ENCODE data around the gene CASP1.
"Not testable (repeated sequence)": the region's sequence is repeated elsewhere in the genome, so short reads cannot be mapped to it uniquely, and the experiment has no call there.

Gene CASP1

DNA sequence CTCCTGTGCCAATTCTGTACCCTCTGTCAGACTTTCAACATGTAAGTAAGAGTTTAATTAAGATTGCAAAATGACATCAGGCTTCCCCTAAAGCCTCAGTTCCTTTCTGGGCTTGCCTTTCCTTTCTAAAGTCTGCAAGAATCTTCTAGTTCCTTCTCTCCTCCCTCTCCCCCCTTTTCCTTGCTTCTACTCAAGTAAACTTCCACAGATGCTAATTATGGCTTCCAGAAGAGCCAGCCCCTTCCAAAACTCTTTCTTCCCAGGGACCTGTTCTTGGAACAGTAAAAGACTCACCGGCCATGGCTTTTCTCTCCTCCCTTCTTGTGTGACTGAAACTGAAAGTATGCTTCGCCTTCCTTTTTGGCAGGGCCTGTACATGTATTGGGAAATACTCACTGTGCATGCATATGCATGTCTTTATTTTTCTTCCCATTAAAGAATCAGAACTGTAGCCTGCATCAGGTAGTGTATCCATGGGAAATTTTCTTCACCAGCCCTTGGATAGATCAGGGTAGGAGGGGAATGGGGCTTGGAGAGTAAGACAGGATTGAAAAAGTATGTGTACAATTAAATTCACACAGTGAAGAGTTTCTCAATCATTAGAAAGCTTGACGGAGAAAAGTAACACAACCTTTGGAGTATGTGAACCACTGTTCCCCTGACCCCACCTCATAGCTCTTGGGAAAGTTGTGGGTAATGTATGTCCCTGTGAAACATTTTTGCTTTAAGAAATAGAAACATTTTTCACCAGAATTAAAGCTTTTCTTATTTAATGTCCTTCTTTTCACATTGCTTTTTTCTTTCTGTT is at the start of gene CASP1:
TSS of gene CASP1 (minus strand) at position 332 of the 808 bp plus-strand sequence. CDS start at position 301, 31 bp downstream.
- H3K4me2 ChIP-seq (ENCODE audit: low read depth, low read length) = peak within 1 kb of the TSS; percentile 86
- peak within 1 kb of the TSS; percentile 61 for H3K4me3 ChIP-seq (ENCODE audit: low read length)

DNA sequence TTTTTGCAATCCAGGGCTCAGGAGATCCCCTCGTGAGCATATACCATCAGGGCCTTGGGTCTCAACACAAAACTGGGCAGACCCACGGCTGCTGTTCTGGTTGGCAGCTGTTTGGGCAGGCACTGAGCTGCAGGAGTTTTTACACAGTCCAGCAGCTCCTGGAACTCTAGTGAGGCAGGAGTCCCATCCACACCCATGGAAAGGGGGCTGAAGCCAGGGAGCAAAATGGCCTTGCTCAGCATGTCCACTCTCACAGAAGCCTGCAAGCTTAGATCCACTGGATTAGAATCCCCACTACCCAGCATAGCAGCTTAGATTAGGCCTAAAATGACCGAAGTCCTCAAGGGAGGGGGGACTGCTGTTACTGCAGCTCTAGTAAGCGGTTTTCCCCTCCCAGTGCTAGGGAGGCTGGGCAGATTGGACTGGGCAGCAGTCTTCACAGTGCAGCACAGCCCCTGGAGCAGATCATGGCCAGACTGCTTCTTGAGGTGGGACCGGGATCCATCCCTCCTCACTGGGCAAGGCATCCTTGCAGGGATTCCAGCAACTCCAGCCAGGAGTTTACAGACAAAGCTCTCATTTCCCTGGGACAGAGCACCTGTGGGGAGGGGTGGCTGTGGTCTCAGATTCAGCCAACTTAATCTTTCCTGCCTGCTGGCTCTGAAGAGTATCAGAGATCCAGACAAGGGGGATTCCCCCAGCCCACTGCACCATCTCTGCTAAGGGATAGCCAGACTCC is 46.6 kb upstream of the CASP1 start:
- Histone ChIP-seq H3K9me3 (replicated peaks; ENCODE audit: insufficient read depth, low read length) (no peaks in the 10 kb centered on the region), H3K4me2 (ENCODE audit: low read depth, low read length) (no peak overlapping the region), H3K79me2 (ENCODE audit: low read length) (no peaks in the 10 kb centered on the region), H3K27ac (ENCODE audit: low read length) (no peak overlapping the region), H2AFZ (ENCODE audit: low read length) (no peak overlapping the region), H4K20me1 (ENCODE audit: insufficient read depth, low read length) (no peaks in the 10 kb centered on the region), H3K4me1 (ENCODE audit: low read length) (no peaks in the 10 kb centered on the region), H3K27me3 (replicated peaks; ENCODE audit: insufficient read depth, low read length) (no peaks in the 10 kb centered on the region), H3K9me2 (replicated peaks; ENCODE audit: insufficient read depth, low read length) (no peaks in the 10 kb centered on the region), H3K36me3 (replicated peaks; ENCODE audit: insufficient read depth, low read length) (no peaks in the 10 kb centered on the region), H3K9ac (ENCODE audit: low read length) (no peak overlapping the region), H3K4me3 (ENCODE audit: low read length) (no peak overlapping the region), H3F3A (ENCODE audit: insufficient read depth, low read length) (no peaks in the 10 kb centered on the region)
- no peak for DNase-seq
- TF ChIP-seq EZH2phosphoT487 (IDR thresholded peaks at IDR 0.05; ENCODE audit: low read length) (no peak), EZH2 (optimal IDR thresholded peaks at IDR 0.05; ENCODE audit: low read depth, low read length) (no peak)
- TF ChIP-seq, protein P1, sequence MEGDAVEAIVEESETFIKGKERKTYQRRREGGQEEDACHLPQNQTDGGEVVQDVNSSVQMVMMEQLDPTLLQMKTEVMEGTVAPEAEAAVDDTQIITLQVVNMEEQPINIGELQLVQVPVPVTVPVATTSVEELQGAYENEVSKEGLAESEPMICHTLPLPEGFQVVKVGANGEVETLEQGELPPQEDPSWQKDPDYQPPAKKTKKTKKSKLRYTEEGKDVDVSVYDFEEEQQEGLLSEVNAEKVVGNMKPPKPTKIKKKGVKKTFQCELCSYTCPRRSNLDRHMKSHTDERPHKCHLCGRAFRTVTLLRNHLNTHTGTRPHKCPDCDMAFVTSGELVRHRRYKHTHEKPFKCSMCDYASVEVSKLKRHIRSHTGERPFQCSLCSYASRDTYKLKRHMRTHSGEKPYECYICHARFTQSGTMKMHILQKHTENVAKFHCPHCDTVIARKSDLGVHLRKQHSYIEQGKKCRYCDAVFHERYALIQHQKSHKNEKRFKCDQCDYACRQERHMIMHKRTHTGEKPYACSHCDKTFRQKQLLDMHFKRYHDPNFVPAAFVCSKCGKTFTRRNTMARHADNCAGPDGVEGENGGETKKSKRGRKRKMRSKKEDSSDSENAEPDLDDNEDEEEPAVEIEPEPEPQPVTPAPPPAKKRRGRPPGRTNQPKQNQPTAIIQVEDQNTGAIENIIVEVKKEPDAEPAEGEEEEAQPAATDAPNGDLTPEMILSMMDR (IDR thresholded peaks at IDR 0.05; ENCODE audit: low read length) = no peak

More for the DNA sequence above, at the start of gene CASP1:
- H3K36me3 ChIP-seq (replicated peaks; ENCODE audit: insufficient read depth, low read length) = no peaks in the 10 kb centered on the region
- H3K9me3 ChIP-seq (replicated peaks; ENCODE audit: insufficient read depth, low read length) = no peaks in the 10 kb centered on the region
- peak within 1 kb of the TSS; percentile 58; the same call in 1 of the 2 replicates for H3K9ac ChIP-seq (ENCODE audit: low read length)
- H3K27me3 ChIP-seq (replicated peaks; ENCODE audit: insufficient read depth, low read length) = no peaks in the 10 kb centered on the region
- TF ChIP-seq, protein P1 (IDR thresholded peaks at IDR 0.05; ENCODE audit: low read length) = no peak
- TF ChIP-seq EZH2phosphoT487 (IDR thresholded peaks at IDR 0.05; ENCODE audit: low read length) = no peak
- no peak for TF ChIP-seq EZH2 (optimal IDR thresholded peaks at IDR 0.05; ENCODE audit: low read depth, low read length)
- no peaks in the 10 kb centered on the region for H4K20me1 ChIP-seq (ENCODE audit: insufficient read depth, low read length)
- peak within 1 kb of the TSS; percentile 31; the same call in 1 of the 2 replicates for H3K27ac ChIP-seq (ENCODE audit: low read length)
- H2AFZ ChIP-seq (ENCODE audit: low read length) = peak within 1 kb of the TSS; percentile 81
- peaks cover 3% of the 10 kb centered on the region; the same call in 1 of the 2 replicates for H3F3A ChIP-seq (ENCODE audit: insufficient read depth, low read length)
- H3K79me2 ChIP-seq (ENCODE audit: low read length) = peaks cover 8% of the 10 kb centered on the region; the same call in 1 of the 2 replicates
- H3K9me2 ChIP-seq (replicated peaks; ENCODE audit: insufficient read depth, low read length) = no peaks in the 10 kb centered on the region
- peak; percentile 69 for DNase-seq
- peaks cover 14% of the 10 kb centered on the region; the same call in 1 of the 2 replicates for H3K4me1 ChIP-seq (ENCODE audit: low read length)

DNA sequence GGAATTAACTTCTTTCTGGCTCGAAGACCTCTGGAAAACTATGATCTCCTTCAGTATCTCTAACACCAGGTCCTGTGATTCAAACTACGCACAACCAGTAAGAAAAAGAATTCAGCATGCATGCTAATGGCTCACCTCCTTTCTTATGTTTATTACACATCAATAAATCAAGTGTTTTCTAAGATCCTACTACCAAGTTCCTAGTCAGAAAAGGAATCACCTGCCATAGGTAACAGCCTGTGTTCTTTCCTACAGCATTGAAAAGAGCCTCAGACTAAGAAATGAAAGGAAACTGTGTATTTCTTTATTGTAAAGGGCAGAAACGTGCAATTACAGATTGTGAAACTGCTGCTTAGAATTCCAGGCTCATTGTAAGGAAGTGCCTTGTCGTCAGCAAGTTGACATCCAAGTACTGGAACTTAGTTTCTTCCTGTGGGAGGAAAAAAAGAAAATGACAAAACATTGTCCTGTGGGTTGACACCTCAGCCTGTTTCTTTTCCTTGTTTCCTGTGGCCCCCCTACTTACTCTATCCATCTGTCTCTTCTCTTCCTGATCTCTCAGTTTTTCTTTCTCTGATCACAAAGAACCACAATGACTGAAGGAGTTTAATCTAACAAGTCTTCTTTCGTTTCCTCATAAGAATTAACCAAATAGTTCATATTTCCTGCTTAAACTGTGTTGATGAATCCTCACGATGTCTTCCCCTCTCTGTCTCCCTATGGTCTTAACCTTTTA is 45.4 kb upstream of the CASP1 start:
- H2AFZ ChIP-seq (ENCODE audit: low read length); H3K9me3 ChIP-seq (replicated peaks; ENCODE audit: insufficient read depth, low read length); H3K9me2 ChIP-seq (replicated peaks; ENCODE audit: insufficient read depth, low read length); DNase-seq; H3F3A ChIP-seq (ENCODE audit: insufficient read depth, low read length); H3K4me3 ChIP-seq (ENCODE audit: low read length); H3K36me3 ChIP-seq (replicated peaks; ENCODE audit: insufficient read depth, low read length); H3K9ac ChIP-seq (ENCODE audit: low read length); H4K20me1 ChIP-seq (ENCODE audit: insufficient read depth, low read length); H3K27ac ChIP-seq (ENCODE audit: low read length); H3K4me2 ChIP-seq (ENCODE audit: low read depth, low read length); H3K4me1 ChIP-seq (ENCODE audit: low read length); H3K27me3 ChIP-seq (replicated peaks; ENCODE audit: insufficient read depth, low read length); H3K79me2 ChIP-seq (ENCODE audit: low read length): not testable (repeated sequence)
